ENCODE data around the gene NXT1. TPM values are rescaled to one million over a fixed set of nuclear protein-coding genes. Genes with fewer than 3 reads are reported as not detected.

The NXT1 gene
- total and polyA plus RNA-seq, 2 of the 4 experiments (the other 2 are of a cell fraction), result 23.6 to 25.5 TPM

- Histone ChIP-seq H3K56ac (ENCODE audit: extremely low read depth, insufficient read depth, low read length) (no peak overlapping the region), H4K91ac (ENCODE audit: insufficient read depth, low read depth, low read length) (no peak overlapping the region), H3K14ac (replicated peaks; ENCODE audit: low read depth, low read length) (no peak overlapping the region), H3K27me3 (ENCODE audit: control insufficient read depth, insufficient read depth, low read length) (no peaks in the 10 kb centered on the region), H3K27ac (ENCODE audit: insufficient read depth, low read length) (no peak overlapping the region), H4K20me1 (ENCODE audit: insufficient read depth, low read length) (peaks cover 24% of the 10 kb centered on the region), H3K23ac (ENCODE audit: low read depth, low read length) (no peak overlapping the region), H2BK120ac (ENCODE audit: low read depth, low read length) (no peak overlapping the region), H3K9me3 (ENCODE audit: control insufficient read depth, insufficient read depth, low read length) (no peaks in the 10 kb centered on the region), H3K4me3 (ENCODE audit: insufficient read depth, low read depth, low read length) (no peak overlapping the region), H3K18ac (ENCODE audit: low read depth, low read length) (no peak overlapping the region), H3K79me1 (ENCODE audit: low read depth in 1 of 2, low read length in 2 of 2) (peaks cover 25 to 76% of the 10 kb centered on the region in 2 experiments), H3K4ac (ENCODE audit: low read depth, low read length) (no peak overlapping the region), H4K8ac (ENCODE audit: low read depth in 2 of 2, low read length in 2 of 2) (no peak overlapping the region), H3K9ac (ENCODE audit: low read depth, low read length) (no peak overlapping the region), H3K4me1 (ENCODE audit: control insufficient read depth, insufficient read depth, low read length) (peaks cover 12% of the 10 kb centered on the region), H2BK5ac (ENCODE audit: low read depth, low read length, poor library complexity, severe bottlenecking) (no peak overlapping the region), H2BK15ac (ENCODE audit: low read depth, low read length) (no peak overlapping the region), H2AK5ac (ENCODE audit: low read depth, low read length) (no peak overlapping the region), H4K5ac (ENCODE audit: low read depth, low read length) (no peak overlapping the region), H2AFZ (replicated peaks; ENCODE audit: low read length, poor library complexity) (no peak overlapping the region), H3K36me3 (ENCODE audit: control insufficient read depth, insufficient read depth, low read length) (peaks cover 1% of the 10 kb centered on the region), H3K4me2 (ENCODE audit: low read depth, low read length) (peak overlapping the region; percentile 65), H2BK20ac (ENCODE audit: low read depth, low read length) (no peak overlapping the region), H3K9me1 (ENCODE audit: insufficient read depth, low read length) (peaks cover 14% of the 10 kb centered on the region), H2AK9ac (replicated peaks; ENCODE audit: low read depth, low read length, poor library complexity) (no peak overlapping the region)
- in situ Hi-C loops (cut with MboI; ENCODE audit: low sequenced_read_pairs) (no loop called here), intact Hi-C loops (cut with micrococcal nuclease) (loop anchor here (5.0 kb wide), 1 partner anchor 36 kb away; no protein-coding TSS in a partner anchor), dilution Hi-C loops (cut with HindIII; ENCODE audit: low sequenced_read_pairs, unreplicated experiment) (no loop called here)
- DNase-seq, result peak; percentile 71
- BruUV-seq (replicated peaks), result no TSS peak
- 33% methylated on average over 1 of the region's 5 CpGs; no CpG with 5 or more reads in 1 of the 2 experiments for WGBS, 2 experiments (ENCODE audit: extremely low coverage in 2 of 2, insufficient read length in 1 of 2)
- ChIA-PET CTCF (interaction anchor here (0.6 kb wide), 1 partner anchor 58 kb away, joined by 3 read pairs; no protein-coding TSS in a partner anchor), POLR2A (ENCODE audit: unreplicated experiment) (no interaction called here)
- ATAC-seq (ENCODE audit: low read depth), result peak; percentile 44
- TF ChIP-seq CEBPB (IDR thresholded peaks at IDR 0.05; ENCODE audit: low read depth, low read length) (peak; percentile 42; the same call in 1 of the 2 replicates), USF2 (IDR thresholded peaks at IDR 0.05; ENCODE audit: low read depth, low read length) (no peak), CTCF (conservative IDR thresholded peaks at IDR 0.05; ENCODE audit: low read depth, low read length) (no peak), RFX5 (IDR thresholded peaks at IDR 0.05; ENCODE audit: low read depth, low read length) (no peak), SMC3 (IDR thresholded peaks at IDR 0.05; ENCODE audit: low read depth, low read length) (no peak), MXI1 (IDR thresholded peaks at IDR 0.05; ENCODE audit: borderline replicate concordance, low read depth, low read length) (no peak)
Observed at GRCh38 chr20:23403751-23404150, 53.2 kb downstream of the NXT1 start.

Data from IMR-90 (cell line).